ENCODE measurements around the gene SMARCA4. TPM values are rescaled to one million over a fixed set of nuclear protein-coding genes. Genes with fewer than 3 reads are reported as not detected.

Gene SMARCA4
- total and polyA plus RNA-seq, 4 donors: 15.9 to 35.4 (median 22.5) TPM

GRCh38 chr19:10988921-10989320 lies 28.1 kb downstream of the SMARCA4 start:
- no peak overlapping the region for H3K27ac ChIP-seq (ENCODE audit: low read depth in 1 of 2, low read length in 2 of 2)
- H3K9me3 ChIP-seq (ENCODE audit: control insufficient read depth in 4 of 4, low read length in 3 of 4): no peaks in the 10 kb centered on the region
- TF ChIP-seq NR2F2 (IDR thresholded peaks at IDR 0.05): no peak
- TF ChIP-seq RXRA (IDR thresholded peaks at IDR 0.05): no peak
- TF ChIP-seq REST (IDR thresholded peaks at IDR 0.05): no peak
- no peak for TF ChIP-seq HNF4G (IDR thresholded peaks at IDR 0.05)
- TF ChIP-seq EGR1 (IDR thresholded peaks at IDR 0.05; ENCODE audit: low read depth in 2 of 2): no peak
- TF ChIP-seq CTCF (IDR thresholded peaks at IDR 0.05; ENCODE audit: low read depth, low read length, missing input control): no peak
- no peak for TF ChIP-seq FOXA1 (IDR thresholded peaks at IDR 0.05)
- TF ChIP-seq SP1 (IDR thresholded peaks at IDR 0.05): no peak
- no peak for TF ChIP-seq MAX (IDR thresholded peaks at IDR 0.05)
- TF ChIP-seq YY1 (IDR thresholded peaks at IDR 0.05): no peak
- TF ChIP-seq JUND (IDR thresholded peaks at IDR 0.05): no peak
- H3K36me3 ChIP-seq (ENCODE audit: control insufficient read depth in 4 of 4, insufficient read depth in 3 of 4, low read depth in 1 of 4, low read length in 3 of 4): peaks cover 12 to 54% (median 20%) of the 10 kb centered on the region in 4 donors
- no peaks in the 10 kb centered on the region for H3K4me1 ChIP-seq (ENCODE audit: control insufficient read depth in 4 of 4, insufficient read depth in 4 of 4, low read length in 3 of 4)
- WGBS: 83% methylated on average over 12 of the region's 12 CpGs
- H3K27me3 ChIP-seq (ENCODE audit: control insufficient read depth in 4 of 4, insufficient read depth in 4 of 4, low read length in 3 of 4): no peaks in the 10 kb centered on the region
- H3K9ac ChIP-seq (ENCODE audit: low read depth in 1 of 2, low read length in 2 of 2): no peak overlapping the region
- no peak overlapping the region for H3K4me3 ChIP-seq (ENCODE audit: low read depth in 1 of 3, low read length in 3 of 3)
- no peak for DNase-seq (ENCODE audit: low spot score)

- no peaks in the 10 kb centered on the region for H3K4me1 ChIP-seq (ENCODE audit: control insufficient read depth in 4 of 4, insufficient read depth in 4 of 4, low read length in 3 of 4)
- H3K9me3 ChIP-seq (ENCODE audit: control insufficient read depth in 4 of 4, low read length in 3 of 4): no peaks in the 10 kb centered on the region
- TF ChIP-seq JUND (IDR thresholded peaks at IDR 0.05) (no peak), SP1 (IDR thresholded peaks at IDR 0.05) (no peak), HNF4G (IDR thresholded peaks at IDR 0.05) (no peak), MAX (IDR thresholded peaks at IDR 0.05) (no peak), TAF1 (conservative IDR thresholded peaks at IDR 0.05) (no peak), CTCF (IDR thresholded peaks at IDR 0.05; ENCODE audit: low read depth, low read length, missing input control) (no peak), ZBTB33 (IDR thresholded peaks at IDR 0.05) (no peak), GABPA (IDR thresholded peaks at IDR 0.05 in 1 of 2, conservative IDR thresholded peaks at IDR 0.05 in 1 of 2) (no peak), HNF4A (conservative IDR thresholded peaks at IDR 0.05) (no peak), REST (IDR thresholded peaks at IDR 0.05) (no peak)
- no peaks in the 10 kb centered on the region for H3K27me3 ChIP-seq (ENCODE audit: control insufficient read depth in 4 of 4, insufficient read depth in 4 of 4, low read length in 3 of 4)
- no peak for DNase-seq (ENCODE audit: low spot score)
- H3K27ac ChIP-seq (ENCODE audit: low read depth in 1 of 2, low read length in 2 of 2): no peak overlapping the region
- no peak overlapping the region for H3K4me3 ChIP-seq (ENCODE audit: low read depth in 1 of 3, low read length in 3 of 3)
- no peak overlapping the region for H3K9ac ChIP-seq (ENCODE audit: low read depth in 1 of 2, low read length in 2 of 2)
- 97% methylated on average over 20 of the region's 20 CpGs for WGBS
- H3K36me3 ChIP-seq (ENCODE audit: control insufficient read depth in 4 of 4, insufficient read depth in 3 of 4, low read depth in 1 of 4, low read length in 3 of 4): peaks cover 17 to 58% (median 23%) of the 10 kb centered on the region in 4 donors
These were observed 30.2 kb downstream of the SMARCA4 start for GRCh38 chr19:10991076-10991475.

All from liver (tissue), 9 donors.